ENCODE measurements around the gene CDC5L. TPM values are rescaled to one million over a fixed set of nuclear protein-coding genes. Genes with fewer than 3 reads are reported as not detected.

The CDC5L gene
- total RNA-seq, 1 donor from 2014 or later = 20.2 TPM

GRCh38 chr6:44423306-44423705, 35.8 kb downstream of the CDC5L start:
- Mint-ChIP-seq H3K27ac (no peak overlapping the region), H3K4me3 (no peak overlapping the region), H3K4me1 (no peaks in the 10 kb centered on the region), H3K36me3 (ENCODE audit: low read depth) (peaks cover 86% of the 10 kb centered on the region), H3K9me3 (no peaks in the 10 kb centered on the region), H3K27me3 (no peaks in the 10 kb centered on the region)
- no peak for TF ChIP-seq CTCF (IDR thresholded peaks at IDR 0.05)
- ChIA-PET POLR2A (no interaction called here), CTCF (no interaction called here)
- ATAC-seq (ENCODE audit: low read depth) = no peak
- DNase-seq = no peak
- intact Hi-C loops (cut with micrococcal nuclease) = no loop called here

GRCh38 chr6:44425951-44426350, 38.4 kb downstream of the CDC5L start:
- Mint-ChIP-seq H3K9me3 (no peaks in the 10 kb centered on the region), H3K27ac (no peak overlapping the region), H3K36me3 (ENCODE audit: low read depth) (peaks cover 85% of the 10 kb centered on the region), H3K4me1 (no peaks in the 10 kb centered on the region), H3K27me3 (no peaks in the 10 kb centered on the region), H3K4me3 (no peak overlapping the region)
- TF ChIP-seq CTCF (IDR thresholded peaks at IDR 0.05) = no peak
- intact Hi-C loops (cut with micrococcal nuclease) = no loop called here
- CTCF ChIA-PET = interaction anchor here (0.7 kb wide), 1 partner anchor 14 kb away, joined by 3 read pairs; no protein-coding TSS in a partner anchor
- DNase-seq (no peak), ATAC-seq (ENCODE audit: low read depth) (no peak)
- POLR2A ChIA-PET = no interaction called here

GRCh38 chr6:44428682-44429081, 41.2 kb downstream of the CDC5L start:
- peaks cover 85% of the 10 kb centered on the region for H3K36me3 Mint-ChIP-seq (ENCODE audit: low read depth)
- no peak overlapping the region for H3K27ac Mint-ChIP-seq
- ATAC-seq (ENCODE audit: low read depth) = no peak
- no peaks in the 10 kb centered on the region for H3K9me3 Mint-ChIP-seq
- POLR2A ChIA-PET = no interaction called here
- H3K4me1 Mint-ChIP-seq = no peaks in the 10 kb centered on the region
- TF ChIP-seq CTCF (IDR thresholded peaks at IDR 0.05) = no peak
- intact Hi-C loops (cut with micrococcal nuclease) = no loop called here
- H3K4me3 Mint-ChIP-seq = no peak overlapping the region
- H3K27me3 Mint-ChIP-seq = no peaks in the 10 kb centered on the region
- no peak for DNase-seq
- CTCF ChIA-PET = interaction anchor here (1.2 kb wide), 1 partner anchor 41 kb away, joined by 3 read pairs; no protein-coding TSS in a partner anchor

- ChIA-PET POLR2A (no interaction called here), CTCF (interaction anchor here (1.8 to 2.3 kb wide), 2 partner anchors 9 to 25 kb away, joined by 4 to 11 read pairs; no protein-coding TSS in a partner anchor)
- Mint-ChIP-seq H3K27ac (no peak overlapping the region), H3K9me3 (no peaks in the 10 kb centered on the region), H3K4me3 (no peak overlapping the region), H3K4me1 (no peaks in the 10 kb centered on the region), H3K27me3 (no peaks in the 10 kb centered on the region), H3K36me3 (ENCODE audit: low read depth) (peaks cover 82% of the 10 kb centered on the region)
- TF ChIP-seq CTCF (IDR thresholded peaks at IDR 0.05) = no peak
- DNase-seq (no peak), ATAC-seq (ENCODE audit: low read depth) (no peak)
- intact Hi-C loops (cut with micrococcal nuclease) = no loop called here
These were observed 42.8 kb downstream of the CDC5L start for GRCh38 chr6:44430326-44430725.

- Mint-ChIP-seq H3K4me3 (no peak overlapping the region), H3K9me3 (no peaks in the 10 kb centered on the region), H3K4me1 (no peaks in the 10 kb centered on the region), H3K36me3 (ENCODE audit: low read depth) (peaks cover 81% of the 10 kb centered on the region), H3K27ac (no peak overlapping the region), H3K27me3 (no peaks in the 10 kb centered on the region)
- ChIA-PET POLR2A (no interaction called here), CTCF (interaction anchor here (1.8 to 2.3 kb wide), 2 partner anchors 8 to 25 kb away, joined by 4 to 11 read pairs; no protein-coding TSS in a partner anchor)
- ATAC-seq (ENCODE audit: low read depth) (peak; percentile 47), DNase-seq (no peak)
- intact Hi-C loops (cut with micrococcal nuclease) = loop anchor here (1.0 kb wide), 1 partner anchor 25 kb away; no protein-coding TSS in a partner anchor
- TF ChIP-seq CTCF (IDR thresholded peaks at IDR 0.05) = no peak
These were observed 43.7 kb downstream of the CDC5L start for GRCh38 chr6:44431118-44431725.

All from activated B cell treated with CpG ODN at 0.5 μM for 24 hours (primary cell).